GM12873 (cell line): ENCODE data around the gene POFUT2.

Experiments used
- CTCF ChIP-seq: IDR thresholded peaks from 2 replicates; pipeline ENCODE4 v1.5.1; 2012; ENCODE audit warnings: low read depth, mild to moderate bottlenecking, moderate library complexity, low read length, control low read depth; ENCODE audit not compliant: insufficient read depth; ENCODE audit errors: missing control alignments

The POFUT2 gene

GRCh38 chr21:45256912-45257672, 30.6 kb downstream of the POFUT2 start:
- no peak for TF ChIP-seq CTCF

GRCh38 chr21:45256021-45256911, 31.4 kb downstream of the POFUT2 start:
- TF ChIP-seq CTCF, result no peak

GRCh38 chr21:45255381-45256020, 32.2 kb downstream of the POFUT2 start:
- TF ChIP-seq CTCF, result no peak

GRCh38 chr21:45254460-45254930, 33.2 kb downstream of the POFUT2 start:
- TF ChIP-seq CTCF, result no peak

- no peak for TF ChIP-seq CTCF
Measured at GRCh38 chr21:45253633-45254459, 33.8 kb downstream of the POFUT2 start.

- no peak for TF ChIP-seq CTCF
Measured at GRCh38 chr21:45253180-45253579, 34.5 kb downstream of the POFUT2 start.
